Endothelial cell of umbilical vein (primary cell): ENCODE results near the gene COL5A1. TPM values are rescaled to one million over a fixed set of nuclear protein-coding genes. Genes with fewer than 3 reads are reported as not detected.

Experiments
- BruUV-seq: library from RNA; stranded (reverse); fragments of 400-500 nt; replicated peaks from 2 replicates; lab custom pipeline; 2021; lab: Mats Ljungman, UMichigan
- CTCF ChIA-PET: fragments of 300-600, 350-600 bp; sonication (Branson Sonifier 250); formaldehyde crosslinking; loops from one replicate; lab custom pipeline; 2021; ENCODE audit warnings: antibody characterized with exemption, inconsistent platforms; lab: Charles Lee
- POLR2A ChIA-PET: fragments of 300-600, 350-600 bp; sonication (Branson Sonifier 250); formaldehyde crosslinking; loops from one replicate; lab custom pipeline; 2021; ENCODE audit warnings: antibody characterized with exemption, inconsistent platforms; lab: Charles Lee
- DNase-seq: peaks from one replicate; pipeline ENCODE4 v3.0.0-alpha.2; 2011; ENCODE audit warnings: low read depth, low spot score
- FAIRE-seq: peaks from 2 replicates; lab custom pipeline; 2011; peaks lifted over from hg19 to GRCh38; lab: Jason Lieb, UNC
- H2AFZ ChIP-seq: 2 replicates; pipeline ENCODE4 v1.6.0; 2012; ENCODE audit warnings: low read depth, low read length, control low read depth, inconsistent platforms
- H3K27ac ChIP-seq: 2 replicates; pipeline ENCODE4 v1.5.1; 2011; ENCODE audit warnings: low read depth, mild to moderate bottlenecking, control low read depth, low read length, moderate library complexity; ENCODE audit not compliant: insufficient read depth
- H3K27me3 ChIP-seq, 2 experiments: 2 replicates each; pipeline versions ENCODE4 v1.6.0 to v1.6.1; 2011; ENCODE audit warnings: low read length in 2 of 2, mixed read lengths in 1 of 2; ENCODE audit not compliant: control insufficient read depth in 2 of 2, insufficient read depth in 2 of 2
- H3K36me3 ChIP-seq, 2 experiments: 2 replicates in 1 of 2; 3 replicates in 1 of 2; pipeline ENCODE4 v1.5.1; 2011; ENCODE audit warnings: low read length in 2 of 2, mild to moderate bottlenecking in 1 of 2, moderate library complexity in 1 of 2; ENCODE audit not compliant: control insufficient read depth in 2 of 2, insufficient read depth in 2 of 2; ENCODE audit errors: extremely low read depth in 1 of 2
- H3K4me1 ChIP-seq: 3 replicates; pipeline ENCODE4 v1.5.1; 2011; ENCODE audit warnings: mild to moderate bottlenecking, low read length; ENCODE audit not compliant: control insufficient read depth, insufficient read depth; ENCODE audit errors: extremely low read depth
- H3K4me2 ChIP-seq: 2 replicates; pipeline ENCODE4 v1.6.1; 2011; ENCODE audit warnings: low read length, control low read depth, mixed read lengths; ENCODE audit not compliant: insufficient read depth
- H3K4me3 ChIP-seq, 3 experiments: fragments of 200-600 bp in 1 of 3; sonication (generic), shearing (Covaris generic) in 1 of 3; replicated peaks in 1 of 3; 2 replicates each; pipeline ENCODE4 v1.5.1; 2011 to 2016; ENCODE audit warnings: control low read depth in 3 of 3, low read length in 3 of 3, mild to moderate bottlenecking in 2 of 3, inconsistent platforms in 1 of 3, low read depth in 1 of 3, moderate library complexity in 1 of 3; ENCODE audit not compliant: insufficient read depth in 1 of 3
- H3K79me2 ChIP-seq: 2 replicates; pipeline ENCODE4 v1.6.0; 2012; ENCODE audit warnings: low read length, inconsistent platforms; ENCODE audit not compliant: control insufficient read depth, insufficient read depth
- H3K9ac ChIP-seq: replicated peaks from 2 replicates; pipeline ENCODE3; 2011; ENCODE audit warnings: low read length, control low read depth; ENCODE audit not compliant: insufficient read depth; ENCODE audit errors: extremely low read depth
- H3K9me1 ChIP-seq: replicated peaks from 3 replicates; pipeline ENCODE4 v1.6.0; 2011; ENCODE audit warnings: mild to moderate bottlenecking, low read length; ENCODE audit not compliant: control insufficient read depth, insufficient read depth; ENCODE audit errors: extremely low read depth
- H3K9me3 ChIP-seq: replicated peaks from 2 replicates; pipeline ENCODE4 v1.5.1; 2012; ENCODE audit warnings: low read length, inconsistent platforms; ENCODE audit not compliant: control insufficient read depth, insufficient read depth
- H4K20me1 ChIP-seq: replicated peaks from 2 replicates; pipeline ENCODE3; 2011; ENCODE audit warnings: mild to moderate bottlenecking, low read length; ENCODE audit not compliant: control insufficient read depth, insufficient read depth; ENCODE audit errors: extremely low read depth
- EZH2 ChIP-seq: IDR thresholded peaks from 2 replicates; pipeline ENCODE4 v1.6.1; 2012; ENCODE audit warnings: borderline replicate concordance, low read depth, mild to moderate bottlenecking, moderate library complexity, low read length, inconsistent platforms; ENCODE audit not compliant: severe bottlenecking
- FOS ChIP-seq: IDR thresholded peaks from 2 replicates; pipeline ENCODE4 v1.6.1; 2011; ENCODE audit warnings: mild to moderate bottlenecking, low read length, moderate library complexity, borderline replicate concordance; ENCODE audit not compliant: insufficient read depth
- GATA2 ChIP-seq: IDR thresholded peaks from 2 replicates; pipeline ENCODE4 v1.7.0; 2011; ENCODE audit warnings: low read depth, mild to moderate bottlenecking, moderate library complexity, mixed read lengths, low read length; ENCODE audit not compliant: insufficient read length, insufficient read depth
- JUN ChIP-seq: IDR thresholded peaks from 2 replicates; pipeline ENCODE4 v1.6.1; 2011; ENCODE audit warnings: borderline replicate concordance, low read depth; ENCODE audit not compliant: insufficient read length, insufficient read depth
- MAX ChIP-seq: IDR thresholded peaks from 2 replicates; pipeline ENCODE4 v1.6.1; 2011; ENCODE audit not compliant: insufficient read depth, insufficient read length
- MYC ChIP-seq: IDR thresholded peaks from one replicate; pipeline ENCODE4 v1.6.1; 2011; ENCODE audit warnings: mild to moderate bottlenecking, low read depth, low read length
- POLR2A ChIP-seq: IDR thresholded peaks from 2 replicates; pipeline ENCODE4 v1.6.1; 2012; ENCODE audit warnings: low read depth, mild to moderate bottlenecking, control low read depth, low read length
- POLR2AphosphoS5 ChIP-seq: IDR thresholded peaks from 2 replicates; pipeline ENCODE4 v1.6.1; 2012; ENCODE audit warnings: low read depth, mild to moderate bottlenecking, control low read depth, low read length, moderate library complexity; ENCODE audit not compliant: insufficient read depth
- dilution Hi-C: fragments of 300-500 bp; cut with MboI; formaldehyde crosslinking; loops from one replicate; pipeline ENCODE4 v1.15.0; 2019; ENCODE audit warnings: low sequenced_read_pairs; ENCODE audit not compliant: extremely low pct_ligation_motif_present
- intact Hi-C: fragments of 100-400 bp; cut with micrococcal nuclease; formaldehyde crosslinking; loops from one replicate; pipeline ENCODE4 v1.10.0; 2022
- polyA plus RNA-seq, 4 experiments: library from polyadenylated mRNA; depleted of rRNA in 3 of 4; stranded (reverse) in 3 of 4; unstranded in 1 of 4; fragments of >200 nt; gene quantifications; 2 replicates each; pipeline versions ENCODE4 v1.2.1 to v1.2.3, GENCODE V29; 2011 to 2012; ENCODE audit warnings: missing spikeins in 1 of 4
- total RNA-seq: library from RNA; stranded (reverse); gene quantifications from 2 replicates; pipeline ENCODE4 v1.2.3, GENCODE V29; 2021
- TF ChIP-seq, protein P1 (sequence below), 2 donors: IDR thresholded peaks; 1 replicate in 1 of 2; 2 replicates in 1 of 2; pipeline ENCODE4 v1.5.1; 2011; ENCODE audit warnings: low read length in 2 of 2, mild to moderate bottlenecking in 2 of 2, moderate library complexity in 2 of 2, control low read depth in 1 of 2, inconsistent platforms in 1 of 2, low read depth in 1 of 2; ENCODE audit not compliant: insufficient read depth in 1 of 2; ENCODE audit errors: extremely low read depth in 1 of 2

The COL5A1 gene
- total and polyA plus RNA-seq, 2 donors (not counting 3 experiments of a cell fraction or from before 2014, with no cell fraction given) = 97.4 to 175 TPM

DNA sequence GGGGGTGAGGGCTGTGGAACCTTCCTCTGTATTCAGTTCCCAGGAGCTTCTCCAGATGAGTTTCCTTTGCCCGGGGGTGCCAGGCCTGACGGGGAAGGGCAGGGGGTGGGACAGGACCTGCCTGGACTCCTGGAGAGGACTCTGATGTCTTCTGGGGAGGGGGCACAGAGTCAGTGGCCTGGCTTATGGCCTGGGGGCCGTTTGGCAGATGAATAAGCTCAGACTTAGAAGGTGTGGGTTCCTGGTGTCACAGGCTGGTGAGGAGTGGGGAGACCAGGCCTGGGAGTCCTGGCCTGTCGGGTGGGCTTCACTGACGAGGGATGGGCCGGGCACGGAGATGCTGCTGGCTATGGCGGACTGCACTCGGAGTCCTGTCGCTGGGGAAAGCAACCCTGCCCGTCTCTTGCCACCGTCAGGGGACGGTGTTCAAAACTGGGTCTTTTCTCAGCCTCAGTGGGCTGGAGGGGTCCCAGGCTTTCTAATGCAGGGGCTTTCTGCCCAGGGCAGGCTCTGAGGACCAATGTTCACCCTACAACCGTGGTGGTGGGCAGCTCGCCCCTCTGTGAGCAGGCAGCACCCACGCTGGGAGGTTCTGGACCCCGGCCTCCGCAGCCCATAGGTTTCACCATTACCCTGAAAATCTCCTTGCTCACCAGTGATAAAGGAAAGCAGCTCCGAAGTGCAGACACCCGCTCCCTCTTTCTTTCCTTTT is 16.2 kb downstream of the COL5A1 start:
- no peaks in the 10 kb centered on the region for H4K20me1 ChIP-seq
- BruUV-seq = no TSS peak
- intact Hi-C loops (no loop called here), dilution Hi-C loops (no loop called here)
- H3K27me3 ChIP-seq = no peaks in the 10 kb centered on the region
- CTCF ChIA-PET = interaction anchor here (1.9 kb wide), 1 partner anchor 15 kb away, joined by 4 read pairs; no protein-coding TSS in a partner anchor
- no peak overlapping the region for H3K27ac ChIP-seq
- no peaks in the 10 kb centered on the region for H3K36me3 ChIP-seq
- no peak overlapping the region for H3K9ac ChIP-seq
- no peaks in the 10 kb centered on the region for H3K9me1 ChIP-seq
- H3K4me3 ChIP-seq = no peak overlapping the region
- no peak overlapping the region for H3K4me2 ChIP-seq
- no peaks in the 10 kb centered on the region for H3K9me3 ChIP-seq
- FAIRE-seq (no peak), DNase-seq (no peak)
- no peak for TF ChIP-seq POLR2A
- TF ChIP-seq FOS = no peak
- TF ChIP-seq MYC = no peak
- H3K4me1 ChIP-seq = no peaks in the 10 kb centered on the region
- H3K79me2 ChIP-seq = peaks cover 2% of the 10 kb centered on the region
- H2AFZ ChIP-seq = no peak overlapping the region
- POLR2A ChIA-PET = no interaction called here

DNA sequence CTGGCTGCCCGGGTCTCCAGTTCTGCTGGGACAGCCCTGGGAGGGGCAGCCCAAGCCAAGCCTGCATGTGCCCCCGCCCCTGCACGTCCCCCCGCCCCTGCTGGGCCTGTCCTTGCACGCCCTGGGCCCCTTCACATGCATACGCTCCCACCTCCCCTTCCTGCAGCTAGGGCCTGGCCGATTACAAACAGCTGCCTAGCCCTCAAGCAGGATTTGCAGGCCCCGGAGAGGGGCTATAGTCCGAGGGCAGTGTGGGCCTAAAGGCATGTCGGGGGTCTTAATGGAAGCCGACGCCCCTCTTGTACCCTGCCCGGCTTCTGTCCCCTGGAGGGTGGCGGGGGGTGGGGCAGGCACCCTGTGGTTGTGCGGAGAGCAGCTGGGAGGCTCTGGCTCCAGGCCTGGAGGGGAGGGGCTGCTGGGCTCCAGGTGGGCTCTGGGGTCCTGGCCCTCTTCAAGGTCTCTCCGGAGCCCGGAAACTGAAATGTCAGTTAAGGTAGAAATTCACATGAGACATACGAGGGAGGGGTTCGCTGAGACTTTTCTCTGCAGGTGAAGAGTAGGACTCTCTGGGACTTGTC is 16.9 kb downstream of the COL5A1 start:
- dilution Hi-C loops (no loop called here), intact Hi-C loops (no loop called here)
- Histone ChIP-seq H3K79me2 (no peaks in the 10 kb centered on the region), H3K27ac (no peak overlapping the region), H3K4me3 (no peak overlapping the region), H3K9ac (no peak overlapping the region), H2AFZ (no peak overlapping the region), H4K20me1 (no peaks in the 10 kb centered on the region), H3K27me3 (no peaks in the 10 kb centered on the region), H3K9me1 (no peaks in the 10 kb centered on the region), H3K9me3 (no peaks in the 10 kb centered on the region), H3K4me2 (no peak overlapping the region), H3K4me1 (no peaks in the 10 kb centered on the region), H3K36me3 (no peaks in the 10 kb centered on the region)
- BruUV-seq = no TSS peak
- FAIRE-seq (no peak), DNase-seq (no peak)
- CTCF ChIA-PET = no interaction called here
- POLR2A ChIA-PET = no interaction called here
- TF ChIP-seq MYC = no peak
- TF ChIP-seq POLR2AphosphoS5 = no peak
- no peak for TF ChIP-seq GATA2
- TF ChIP-seq FOS = no peak
- TF ChIP-seq POLR2A = no peak
- TF ChIP-seq, protein P1, sequence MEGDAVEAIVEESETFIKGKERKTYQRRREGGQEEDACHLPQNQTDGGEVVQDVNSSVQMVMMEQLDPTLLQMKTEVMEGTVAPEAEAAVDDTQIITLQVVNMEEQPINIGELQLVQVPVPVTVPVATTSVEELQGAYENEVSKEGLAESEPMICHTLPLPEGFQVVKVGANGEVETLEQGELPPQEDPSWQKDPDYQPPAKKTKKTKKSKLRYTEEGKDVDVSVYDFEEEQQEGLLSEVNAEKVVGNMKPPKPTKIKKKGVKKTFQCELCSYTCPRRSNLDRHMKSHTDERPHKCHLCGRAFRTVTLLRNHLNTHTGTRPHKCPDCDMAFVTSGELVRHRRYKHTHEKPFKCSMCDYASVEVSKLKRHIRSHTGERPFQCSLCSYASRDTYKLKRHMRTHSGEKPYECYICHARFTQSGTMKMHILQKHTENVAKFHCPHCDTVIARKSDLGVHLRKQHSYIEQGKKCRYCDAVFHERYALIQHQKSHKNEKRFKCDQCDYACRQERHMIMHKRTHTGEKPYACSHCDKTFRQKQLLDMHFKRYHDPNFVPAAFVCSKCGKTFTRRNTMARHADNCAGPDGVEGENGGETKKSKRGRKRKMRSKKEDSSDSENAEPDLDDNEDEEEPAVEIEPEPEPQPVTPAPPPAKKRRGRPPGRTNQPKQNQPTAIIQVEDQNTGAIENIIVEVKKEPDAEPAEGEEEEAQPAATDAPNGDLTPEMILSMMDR (IDR thresholded peaks at IDR 0.05; ENCODE audit: extremely low read depth in 1 of 2, insufficient read depth in 1 of 2, low read depth in 1 of 2, low read length in 2 of 2) = no peak
- no peak for TF ChIP-seq MAX
- TF ChIP-seq EZH2 = no peak
- no peak for TF ChIP-seq JUN
